SHP77 (cell line): ENCODE data around the gene SLC16A12.
"Not testable (repeated sequence)": the region's sequence is repeated elsewhere in the genome, so short reads cannot be mapped to it uniquely, and the experiment has no call there.

Experiments
- DNase-seq, 2 experiments: peaks; one replicate each; lab custom pipeline; 2025; lab: John Stamatoyannopoulos, UW

SLC16A12 gene

DNA sequence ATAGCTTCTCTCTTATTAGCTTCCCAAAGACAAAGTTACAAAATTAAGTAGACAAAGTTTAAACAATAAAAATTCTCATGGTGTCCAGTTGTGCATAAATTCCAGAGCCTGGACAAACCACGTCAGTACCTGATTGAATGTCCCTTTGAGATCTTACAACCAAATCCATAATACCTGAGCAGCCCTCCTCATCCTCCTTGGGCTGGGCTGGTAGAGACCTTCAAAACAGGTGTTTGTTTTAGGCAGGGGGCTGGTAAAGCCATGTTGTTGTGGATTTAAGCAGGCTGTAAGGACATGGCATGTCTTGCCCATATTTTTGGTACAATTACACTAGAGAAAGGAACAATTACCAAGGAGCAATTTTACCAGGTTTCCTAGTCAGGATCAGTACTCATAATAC lies 118.9 kb downstream of the SLC16A12 start:
- no peak for DNase-seq

DNA sequence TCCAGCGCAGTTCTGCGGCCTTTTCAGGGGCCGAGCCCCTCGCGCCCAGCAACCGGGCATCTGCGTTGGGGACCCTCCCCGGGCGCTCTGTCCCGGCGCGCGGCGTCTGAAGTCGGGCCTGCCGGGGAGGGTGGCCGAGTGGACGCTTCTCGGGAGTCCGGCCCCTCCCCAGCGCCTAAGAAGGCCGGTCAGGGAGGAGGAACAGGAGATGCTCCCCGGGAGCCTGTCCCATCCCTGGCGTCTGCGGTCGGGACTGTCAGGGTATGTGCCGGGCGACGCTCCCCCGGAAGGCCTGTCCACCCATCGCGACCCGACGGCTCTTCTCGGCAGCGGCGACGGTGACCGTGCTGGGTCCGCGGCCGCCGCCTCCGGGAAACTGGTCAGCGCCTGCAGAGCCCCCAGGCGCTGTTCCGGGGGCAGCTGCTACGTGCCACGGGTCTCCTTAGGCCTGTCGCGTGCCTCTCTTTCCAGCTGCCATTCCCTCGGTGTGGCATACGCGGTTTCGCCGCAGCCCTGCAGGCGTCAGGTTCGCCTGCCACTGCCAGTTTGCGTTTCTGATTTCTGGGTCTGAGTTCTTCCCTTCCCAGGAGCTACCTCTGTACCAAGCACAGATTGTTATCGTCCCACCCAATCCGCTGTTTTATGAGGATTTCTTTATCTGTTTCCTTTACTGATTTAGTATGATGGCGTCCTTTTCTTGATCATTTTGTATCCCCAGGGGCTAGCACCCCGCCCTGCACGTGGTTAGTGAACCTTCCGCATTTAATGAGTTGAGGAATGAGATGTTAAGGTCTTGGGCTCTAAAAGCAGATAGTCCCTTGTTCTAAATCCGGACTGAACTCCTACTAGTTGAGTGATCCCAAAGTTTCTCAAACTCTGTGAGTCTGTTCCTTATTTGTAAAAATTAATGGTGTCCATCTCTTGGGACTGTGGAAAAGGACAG lies 120.2 kb downstream of the SLC16A12 start:
- no peak for DNase-seq

DNA sequence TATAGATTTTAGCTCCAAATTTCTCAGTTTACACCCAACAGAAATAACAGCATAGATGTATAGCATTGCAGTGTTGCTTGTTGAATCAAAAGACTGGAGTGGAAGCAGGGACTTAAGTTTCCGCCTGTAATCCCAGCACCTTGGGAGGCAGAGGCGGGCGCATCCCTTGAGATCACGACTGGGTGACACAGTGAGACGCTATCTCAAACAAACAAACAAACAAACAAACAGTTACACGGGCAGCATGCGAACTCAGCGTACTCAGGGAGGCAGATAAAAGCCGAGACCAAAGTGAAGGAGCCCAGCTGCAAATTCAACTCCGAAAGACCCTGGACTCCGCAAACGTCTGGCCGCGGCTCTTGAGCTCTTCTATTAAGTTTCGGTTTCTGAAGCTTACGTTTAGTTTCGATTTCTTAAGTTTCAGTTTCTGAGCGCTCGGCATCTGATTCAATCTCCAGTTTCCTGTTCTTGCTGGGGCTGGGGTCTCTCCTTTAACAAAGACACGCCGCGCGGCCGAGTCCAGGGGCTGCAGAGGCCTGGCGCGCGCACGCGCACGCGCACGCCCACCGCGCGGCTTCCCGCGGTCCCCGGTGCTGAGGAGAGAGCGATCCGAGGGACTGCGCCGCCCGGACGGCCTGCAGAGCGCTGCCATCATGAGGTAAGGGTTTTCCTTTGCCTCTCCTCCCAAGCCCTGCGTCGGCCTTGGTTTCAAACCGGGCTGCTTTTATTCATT lies 121.1 kb downstream of the SLC16A12 start, which contains the start of gene IFIT5:
Gene IFIT5, plus strand, starts transcription at position 423 of the 733 bp plus-strand sequence. Its CDS starts 231 bp downstream, at position 654.
- DNase-seq = peak in 1 of 2 experiments; percentile 44

GRCh38 chr10:89413398-89413912 lies 121.9 kb downstream of the SLC16A12 start:
- DNase-seq = no peak

DNA sequence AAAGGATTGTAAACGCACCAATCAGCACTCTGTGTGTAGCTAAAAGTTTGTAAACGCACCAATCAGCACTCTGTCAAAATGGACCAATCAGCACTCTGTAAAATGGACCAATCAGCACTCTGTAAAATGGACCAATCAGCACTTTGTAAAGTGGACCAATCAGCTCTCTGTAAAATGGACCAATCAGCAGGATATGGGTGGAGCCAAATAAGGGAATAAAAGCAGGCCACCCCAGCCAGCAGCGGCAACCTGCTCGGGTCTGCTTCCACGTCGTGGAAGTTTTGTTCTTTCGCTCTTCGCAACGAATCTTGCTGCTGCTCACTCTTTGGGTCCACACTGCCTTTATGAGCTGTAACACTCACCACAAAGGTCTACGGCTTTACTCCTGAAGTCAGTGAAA lies 123.1 kb downstream of the SLC16A12 start:
- DNase-seq = not testable (repeated sequence)

DNA sequence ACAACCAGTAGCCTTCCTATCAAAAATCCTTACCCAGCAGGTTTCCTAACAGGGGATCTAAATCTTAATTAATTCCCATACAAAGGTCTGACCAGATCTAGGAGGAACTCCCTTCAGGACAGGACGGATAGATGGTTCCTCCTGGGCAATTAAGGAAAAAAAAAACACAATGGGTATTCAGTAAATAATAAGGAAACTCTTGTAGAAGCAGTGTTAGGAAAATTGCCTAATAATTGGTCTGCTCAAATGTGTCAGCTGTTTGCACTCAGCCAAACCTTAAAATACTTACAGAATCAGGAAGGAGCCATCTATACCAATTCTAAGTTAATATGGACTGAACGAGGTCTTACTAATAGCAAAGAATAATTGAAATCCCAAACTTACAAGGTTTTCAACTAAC lies 124.3 kb downstream of the SLC16A12 start:
- not testable (repeated sequence) for DNase-seq

DNA sequence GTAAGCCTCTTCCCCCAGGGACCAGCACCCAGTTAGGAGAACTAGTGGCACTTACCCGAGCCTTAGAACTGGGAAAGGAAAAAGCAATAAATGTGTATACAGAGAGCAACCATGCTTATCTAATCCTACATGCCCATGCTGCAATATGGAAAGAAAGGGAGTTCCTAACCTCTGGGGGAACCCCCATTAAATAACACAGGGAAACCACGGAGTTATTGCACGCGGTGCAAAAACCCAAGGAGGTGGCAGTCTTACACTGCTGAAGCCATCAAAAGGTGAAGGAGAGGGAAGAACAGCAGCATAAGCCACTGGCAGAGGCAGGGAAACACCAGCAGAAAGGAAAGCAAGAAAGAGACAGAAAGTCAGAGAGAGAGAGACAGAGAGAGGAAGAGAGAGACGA lies 124.8 kb downstream of the SLC16A12 start:
- DNase-seq = not testable (repeated sequence)

GRCh38 chr10:89409282-89409681 lies 126.1 kb downstream of the SLC16A12 start:
- DNase-seq = not testable (repeated sequence)

- not testable (repeated sequence) for DNase-seq
Observed at GRCh38 chr10:89407792-89408191, 127.6 kb downstream of the SLC16A12 start.

DNA sequence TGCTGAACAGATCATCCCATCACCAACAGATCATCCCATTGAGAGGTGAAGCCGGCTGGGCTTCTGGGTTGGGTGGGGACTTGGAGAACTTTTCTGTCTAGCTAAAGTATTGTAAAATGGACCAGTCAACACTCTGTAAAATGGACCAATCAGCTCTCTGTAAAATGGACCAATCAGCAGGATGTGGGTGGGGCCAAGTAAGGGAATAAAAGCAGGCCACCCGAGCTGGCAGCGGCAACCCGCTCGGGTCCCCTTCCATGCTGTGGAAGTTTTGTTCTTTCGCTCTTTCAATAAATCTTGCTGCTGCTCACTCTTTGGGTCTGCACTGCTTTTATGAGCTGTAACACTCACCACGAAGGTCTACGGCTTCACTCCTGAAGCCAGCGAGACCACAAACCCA lies 129.2 kb downstream of the SLC16A12 start:
- not testable (repeated sequence) for DNase-seq

- DNase-seq = no peak
Observed at GRCh38 chr10:89404104-89405047, 131.0 kb downstream of the SLC16A12 start.

DNA sequence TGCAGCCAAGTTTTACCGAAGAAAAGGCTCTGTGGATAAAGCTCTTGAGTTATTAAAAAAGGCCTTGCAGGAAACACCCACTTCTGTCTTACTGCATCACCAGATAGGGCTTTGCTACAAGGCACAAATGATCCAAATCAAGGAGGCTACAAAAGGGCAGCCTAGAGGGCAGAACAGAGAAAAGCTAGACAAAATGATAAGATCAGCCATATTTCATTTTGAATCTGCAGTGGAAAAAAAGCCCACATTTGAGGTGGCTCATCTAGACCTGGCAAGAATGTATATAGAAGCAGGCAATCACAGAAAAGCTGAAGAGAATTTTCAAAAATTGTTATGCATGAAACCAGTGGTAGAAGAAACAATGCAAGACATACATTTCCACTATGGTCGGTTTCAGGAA lies 132.4 kb downstream of the SLC16A12 start:
- DNase-seq = no peak

GRCh38 chr10:89399956-89400355 lies 135.4 kb downstream of the SLC16A12 start:
- DNase-seq = no peak

DNA sequence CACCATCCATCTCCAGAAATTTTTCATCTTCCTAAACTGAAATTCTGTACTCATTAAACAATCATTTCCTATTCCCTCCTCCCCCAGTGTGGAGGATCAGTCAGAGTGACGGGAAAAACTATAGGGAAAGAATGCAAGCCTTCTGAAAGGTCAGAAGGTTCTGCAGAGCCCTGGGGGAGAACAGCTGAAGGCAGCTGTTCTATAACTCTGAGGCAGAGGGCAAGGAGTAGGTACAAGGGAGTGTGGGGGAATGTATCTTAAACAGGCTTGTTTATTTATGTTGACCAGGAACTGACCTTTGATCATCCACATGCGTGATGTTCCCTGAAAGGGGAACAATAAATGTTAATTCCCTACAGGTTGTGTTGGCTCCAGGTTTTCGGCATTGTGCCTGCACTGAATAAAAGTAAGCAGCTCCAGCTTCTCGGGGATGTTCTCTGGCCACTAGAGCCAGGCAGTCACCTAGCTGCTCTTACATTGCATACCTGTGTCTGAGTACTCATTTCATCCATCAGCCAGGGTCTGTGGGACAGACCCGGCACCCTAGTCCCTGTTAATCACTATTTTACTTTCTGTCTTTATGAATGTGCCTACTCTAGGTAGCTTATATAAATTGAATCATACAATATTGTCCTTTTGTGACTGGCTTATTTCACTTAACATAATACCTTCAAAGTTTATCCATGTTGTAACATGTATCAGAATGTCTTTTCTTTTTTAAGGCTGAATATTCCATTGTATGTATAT lies 137.2 kb downstream of the SLC16A12 start:
- no peak for DNase-seq

- no peak for DNase-seq
Observed at GRCh38 chr10:89395141-89395540, 140.3 kb downstream of the SLC16A12 start.

DNA sequence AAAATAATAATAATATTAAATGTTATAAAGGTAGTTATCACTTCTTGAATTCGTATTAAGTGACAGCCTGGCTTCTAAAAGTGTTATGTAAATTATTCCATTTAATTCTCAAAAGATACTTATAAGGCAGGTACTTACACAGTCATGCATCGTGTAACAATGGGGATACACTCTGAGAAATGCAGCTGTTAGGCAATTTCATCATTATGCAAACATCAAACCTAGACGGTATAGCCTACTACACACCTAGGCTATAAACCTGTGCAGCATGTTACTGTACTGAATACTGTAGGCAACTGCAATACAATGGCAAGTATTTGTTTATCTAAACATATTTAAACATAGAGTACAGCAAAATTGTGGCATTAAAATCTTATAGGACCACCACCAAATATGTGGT lies 141.5 kb downstream of the SLC16A12 start:
- no peak for DNase-seq

- no peak for DNase-seq
Observed at GRCh38 chr10:89392974-89393373, 142.4 kb downstream of the SLC16A12 start.

DNA sequence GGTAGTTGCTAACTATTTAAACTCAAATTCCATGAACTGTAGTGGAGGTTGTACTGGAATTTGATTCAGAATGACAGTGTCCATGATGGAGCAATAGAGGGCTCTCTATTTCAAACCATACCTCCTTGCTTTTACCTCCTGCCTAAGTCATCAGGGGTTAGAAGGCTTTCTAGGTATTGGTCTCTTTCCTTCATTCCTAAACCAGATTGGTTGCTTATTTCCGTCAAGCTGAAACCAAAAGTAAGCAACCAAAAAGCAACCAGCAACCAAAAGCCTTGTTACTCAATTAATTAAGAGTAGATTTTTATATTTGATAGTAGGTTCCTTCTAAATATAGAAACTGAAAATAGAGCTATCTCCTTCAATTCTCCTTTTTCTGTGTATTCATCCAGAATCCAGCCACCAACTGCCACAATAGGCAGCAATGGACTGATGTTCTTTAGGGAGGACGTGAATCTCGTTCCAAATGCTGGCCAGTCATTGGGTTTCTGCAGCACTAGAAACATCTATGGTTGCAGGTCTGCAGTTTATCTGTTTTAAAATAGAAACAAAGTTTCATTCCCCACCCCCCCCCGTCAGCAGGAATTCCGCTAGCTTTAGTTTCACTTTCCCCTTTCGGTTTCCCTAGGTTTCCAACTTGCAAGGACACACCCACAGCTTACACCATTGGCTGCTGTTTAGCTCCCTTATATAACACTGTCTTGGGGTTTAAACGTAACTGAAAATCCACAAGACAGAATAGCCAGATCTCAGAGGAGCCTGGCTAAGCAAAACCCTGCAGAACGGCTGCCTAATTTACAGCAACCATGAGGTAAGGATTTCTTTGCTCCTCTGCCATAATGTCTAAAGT lies 143.3 kb downstream of the SLC16A12 start, which contains the start of gene IFIT1:
Gene IFIT1, plus strand, starts transcription at position 717 of the 850 bp plus-strand sequence. Its CDS starts 90 bp downstream, at position 807.
- DNase-seq = peak; percentile 32 to 36

DNA sequence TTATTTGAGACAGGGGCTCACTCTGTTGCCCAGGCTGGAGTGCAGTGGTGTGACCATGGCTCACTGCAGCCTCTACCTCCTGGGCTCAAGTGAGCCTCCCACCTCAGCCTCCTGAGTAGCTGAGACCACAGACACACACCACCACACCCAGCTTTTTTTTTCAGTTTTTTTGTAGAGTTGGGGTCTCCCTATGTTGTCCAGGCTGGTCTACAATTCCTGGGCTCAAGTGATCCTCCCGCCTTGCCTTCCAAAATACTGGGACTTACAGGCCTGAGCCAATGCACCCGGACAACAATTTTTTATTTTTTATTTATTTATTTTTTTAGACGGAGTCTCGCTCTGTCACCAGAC lies 144.2 kb downstream of the SLC16A12 start:
- not testable (repeated sequence) for DNase-seq
